ENCODE results near the gene SBF1. TPM values are rescaled to one million over a fixed set of nuclear protein-coding genes. Genes with fewer than 3 reads are reported as not detected.

Gene SBF1
- total RNA-seq, 3 donors from 2014 or later, result 76.1 to 91.9 (median 84.3) TPM

DNA sequence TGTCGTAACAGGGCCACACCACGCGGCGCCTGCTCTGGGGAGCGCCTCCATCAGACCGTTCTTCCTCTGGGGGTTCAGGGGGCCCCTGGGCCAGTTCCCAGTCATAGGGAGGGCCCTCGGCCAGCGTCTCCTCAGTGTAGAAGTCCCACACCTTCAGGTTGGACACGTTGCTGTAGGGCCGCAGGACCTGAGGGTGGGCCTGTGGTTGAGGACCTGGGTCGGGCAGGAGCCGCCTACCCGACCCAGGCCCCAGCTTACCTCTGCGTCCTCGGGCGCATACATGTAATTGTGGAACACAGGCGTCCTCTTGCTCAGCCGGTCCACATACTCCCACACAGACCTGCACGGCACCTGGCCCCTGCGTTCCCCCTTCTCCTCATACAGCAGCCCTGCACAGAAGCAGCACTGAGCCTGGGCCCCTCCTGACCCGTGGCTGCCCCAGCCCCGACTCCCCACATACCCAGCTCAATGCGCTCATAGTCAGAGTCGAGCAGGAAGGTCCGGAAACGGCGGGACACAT lies 20.2 kb downstream of the SBF1 start:
- no peak for DNase-seq
- ATAC-seq, result no peak
- Histone ChIP-seq H3K4me3 (no peak overlapping the region), H3K4me1 (ENCODE audit: low read depth) (no peaks in the 10 kb centered on the region), H3K36me3 (ENCODE audit: low read depth) (peaks cover 6% of the 10 kb centered on the region), H3K9me3 (no peaks in the 10 kb centered on the region)
- TF ChIP-seq, protein P1, sequence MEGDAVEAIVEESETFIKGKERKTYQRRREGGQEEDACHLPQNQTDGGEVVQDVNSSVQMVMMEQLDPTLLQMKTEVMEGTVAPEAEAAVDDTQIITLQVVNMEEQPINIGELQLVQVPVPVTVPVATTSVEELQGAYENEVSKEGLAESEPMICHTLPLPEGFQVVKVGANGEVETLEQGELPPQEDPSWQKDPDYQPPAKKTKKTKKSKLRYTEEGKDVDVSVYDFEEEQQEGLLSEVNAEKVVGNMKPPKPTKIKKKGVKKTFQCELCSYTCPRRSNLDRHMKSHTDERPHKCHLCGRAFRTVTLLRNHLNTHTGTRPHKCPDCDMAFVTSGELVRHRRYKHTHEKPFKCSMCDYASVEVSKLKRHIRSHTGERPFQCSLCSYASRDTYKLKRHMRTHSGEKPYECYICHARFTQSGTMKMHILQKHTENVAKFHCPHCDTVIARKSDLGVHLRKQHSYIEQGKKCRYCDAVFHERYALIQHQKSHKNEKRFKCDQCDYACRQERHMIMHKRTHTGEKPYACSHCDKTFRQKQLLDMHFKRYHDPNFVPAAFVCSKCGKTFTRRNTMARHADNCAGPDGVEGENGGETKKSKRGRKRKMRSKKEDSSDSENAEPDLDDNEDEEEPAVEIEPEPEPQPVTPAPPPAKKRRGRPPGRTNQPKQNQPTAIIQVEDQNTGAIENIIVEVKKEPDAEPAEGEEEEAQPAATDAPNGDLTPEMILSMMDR (IDR thresholded peaks at IDR 0.05), result no peak
- intact Hi-C loops (cut with DNase I, micrococcal nuclease), result no loop called here

DNA sequence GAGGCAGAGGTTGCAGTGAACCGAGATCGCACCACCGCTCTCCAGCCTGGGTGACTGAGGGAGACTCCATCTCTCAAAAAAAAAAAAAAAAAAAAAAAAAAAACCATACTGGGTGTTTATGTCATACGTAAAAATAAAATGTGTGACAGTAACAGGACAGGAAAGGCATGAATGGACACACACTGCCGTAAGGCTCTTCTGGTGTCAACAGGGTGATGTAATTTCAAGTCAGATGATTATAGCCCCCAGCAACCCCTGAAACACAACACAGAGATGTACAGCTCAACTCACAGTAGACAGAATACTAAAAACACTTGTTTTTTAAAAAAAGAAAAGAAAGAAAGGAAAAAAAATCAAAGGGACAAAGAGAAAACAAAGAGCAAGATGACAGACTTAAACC lies 22.2 kb downstream of the SBF1 start:
- no peak overlapping the region for H3K4me3 ChIP-seq
- DNase-seq (no peak), ATAC-seq (no peak)
- TF ChIP-seq, protein P1 (IDR thresholded peaks at IDR 0.05), result no peak
- peaks cover 11% of the 10 kb centered on the region for H3K36me3 ChIP-seq (ENCODE audit: low read depth)
- no peaks in the 10 kb centered on the region for H3K9me3 ChIP-seq
- H3K4me1 ChIP-seq (ENCODE audit: low read depth), result no peaks in the 10 kb centered on the region
- intact Hi-C loops (cut with DNase I, micrococcal nuclease), result no loop called here

DNA sequence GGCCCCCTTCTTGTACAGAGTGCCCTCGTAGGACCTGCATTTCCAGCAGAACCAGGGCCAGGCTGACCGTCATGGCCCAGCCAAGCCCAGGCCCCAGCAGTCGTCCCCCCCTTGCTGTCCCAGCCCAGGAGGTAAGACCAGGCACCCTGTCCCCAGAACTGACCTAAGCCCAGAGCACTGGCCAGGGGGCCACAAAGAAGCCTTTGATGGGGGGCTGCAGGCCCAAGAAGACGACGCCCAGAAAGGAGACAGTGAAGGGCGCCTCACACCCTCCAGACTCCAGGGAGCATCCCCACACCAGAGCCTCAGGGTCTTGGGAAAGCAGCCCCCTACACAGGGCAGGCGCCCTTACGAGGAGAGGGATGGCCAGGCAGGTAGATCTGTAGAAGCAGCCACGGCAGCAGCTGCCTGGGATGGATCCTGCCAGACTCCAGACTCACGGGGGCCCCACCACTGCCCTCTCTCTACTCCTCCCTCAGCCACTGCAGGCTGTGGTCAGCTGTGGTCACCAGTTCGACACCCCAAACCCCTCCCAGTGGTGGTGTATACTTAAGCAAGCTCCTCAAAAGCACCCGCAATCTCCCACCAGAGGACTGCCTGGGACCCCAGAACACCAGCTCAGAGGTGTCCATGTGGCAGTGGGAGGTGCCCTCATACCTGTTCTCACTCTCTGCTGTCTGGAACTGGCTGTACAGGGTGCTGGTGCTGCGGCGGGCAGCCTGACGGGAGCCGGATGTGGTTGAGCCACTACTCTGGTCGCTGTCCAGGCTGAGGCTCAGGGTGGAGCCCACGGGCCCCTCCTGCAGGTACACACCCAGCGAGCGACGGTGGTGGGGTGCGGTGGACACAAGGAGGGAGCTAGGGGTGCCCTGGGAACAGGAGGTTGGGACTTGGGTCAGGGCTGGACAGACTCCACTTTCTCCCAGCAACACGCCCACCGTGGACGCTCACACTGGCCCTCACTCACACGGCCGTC lies 27.0 kb downstream of the SBF1 start:
- intact Hi-C loops (cut with DNase I, micrococcal nuclease), result no loop called here
- Histone ChIP-seq H3K9me3 (no peaks in the 10 kb centered on the region), H3K4me3 (no peak overlapping the region), H3K36me3 (ENCODE audit: low read depth) (peaks cover 11% of the 10 kb centered on the region), H3K4me1 (ENCODE audit: low read depth) (peaks cover 9% of the 10 kb centered on the region)
- DNase-seq (peak in 1 of 3 donors; percentile 49), ATAC-seq (no peak)
- TF ChIP-seq, protein P1 (IDR thresholded peaks at IDR 0.05), result no peak

DNA sequence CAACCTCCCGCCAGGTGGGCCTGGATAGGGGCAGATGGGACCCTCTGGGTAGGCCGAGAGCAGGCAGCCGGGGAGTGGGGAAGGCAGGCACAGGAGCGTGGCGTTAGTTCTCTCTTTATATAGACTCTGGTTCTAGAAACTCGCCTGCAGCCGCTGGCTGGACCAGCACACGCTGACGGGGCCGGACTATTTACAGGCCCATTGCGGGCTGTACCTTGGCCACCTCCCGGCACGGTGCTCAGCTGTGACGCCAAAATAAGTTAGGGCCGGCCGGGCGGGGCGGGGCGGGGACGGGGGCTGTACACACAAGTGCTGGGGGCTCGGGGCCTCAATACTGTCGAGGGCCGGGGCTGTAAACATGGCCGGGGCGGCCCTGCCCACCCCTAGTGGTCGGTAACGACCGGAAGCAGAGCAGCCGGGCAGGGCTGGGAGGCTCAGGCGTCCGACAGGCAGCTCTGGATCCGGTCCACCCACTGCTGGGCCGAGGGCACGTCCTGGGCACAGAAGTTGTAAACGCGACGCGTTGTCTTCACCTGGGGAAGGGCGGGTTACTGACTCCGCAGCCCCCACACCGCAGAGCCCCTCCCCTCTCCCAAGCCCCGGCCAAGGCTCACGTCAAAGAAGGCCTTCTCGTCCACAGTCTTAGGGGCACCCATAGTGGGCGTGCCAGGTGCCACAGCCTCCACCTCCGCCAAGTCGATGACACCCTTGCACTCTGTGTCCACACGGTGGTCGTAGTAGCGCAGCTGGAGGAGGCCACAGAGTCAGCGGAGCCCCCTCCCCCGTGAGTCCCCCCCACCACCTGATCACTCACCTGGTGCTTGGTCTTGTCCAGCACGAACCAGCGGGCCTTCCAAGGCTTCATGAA lies 27.9 kb downstream of the SBF1 start:
- Histone ChIP-seq H3K4me3 (no peak overlapping the region), H3K9me3 (no peaks in the 10 kb centered on the region), H3K4me1 (ENCODE audit: low read depth) (peaks cover 9% of the 10 kb centered on the region), H3K36me3 (ENCODE audit: low read depth) (peaks cover 11% of the 10 kb centered on the region)
- TF ChIP-seq, protein P1 (IDR thresholded peaks at IDR 0.05), result no peak
- peak; percentile 6 for ATAC-seq
- intact Hi-C loops (cut with DNase I, micrococcal nuclease), result no loop called here
- no peak for DNase-seq

DNA sequence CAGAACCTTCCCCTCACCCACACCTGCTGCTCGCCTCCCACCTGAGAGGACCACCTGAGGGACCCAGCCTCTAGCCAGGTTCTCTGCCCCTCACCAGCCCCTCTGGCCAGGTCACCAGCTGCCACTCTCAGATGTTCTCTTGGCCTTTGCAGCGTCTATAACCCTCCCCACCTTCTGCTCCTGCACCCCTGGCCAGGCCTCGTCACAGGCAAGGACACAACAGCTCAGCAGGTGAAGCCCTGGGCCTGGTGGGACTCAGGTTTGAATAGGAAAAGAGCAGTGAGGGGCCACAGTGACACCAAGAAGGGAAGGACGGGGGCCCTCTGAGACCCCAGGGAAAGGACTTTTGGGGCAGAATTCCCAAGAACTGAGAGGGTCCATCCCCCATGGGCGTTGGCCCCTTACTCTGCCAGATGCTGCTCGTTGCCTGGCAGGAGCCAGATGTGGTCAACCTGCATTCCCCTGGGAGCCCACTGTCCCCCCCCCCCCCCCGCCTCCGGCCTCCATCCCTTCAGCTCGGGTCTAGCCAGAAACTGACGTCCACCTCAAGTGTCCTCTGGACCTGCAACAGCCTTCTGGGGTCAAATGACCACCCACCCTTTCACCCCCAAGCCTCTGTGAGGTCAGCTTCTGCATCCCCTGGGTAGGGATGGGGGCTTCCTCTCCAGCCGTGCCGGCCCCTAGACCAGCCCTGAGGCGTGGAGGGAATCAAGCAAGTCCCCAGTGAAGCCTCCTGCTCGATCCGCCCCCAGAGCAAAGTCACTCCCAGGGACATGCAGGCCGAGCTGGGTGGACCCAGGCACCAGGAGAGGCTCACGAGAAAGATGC lies 28.7 kb downstream of the SBF1 start:
- H3K9me3 ChIP-seq, result no peaks in the 10 kb centered on the region
- DNase-seq (no peak), ATAC-seq (no peak)
- H3K4me3 ChIP-seq, result no peak overlapping the region
- intact Hi-C loops (cut with DNase I, micrococcal nuclease), result no loop called here
- H3K36me3 ChIP-seq (ENCODE audit: low read depth), result peaks cover 11% of the 10 kb centered on the region
- peaks cover 9% of the 10 kb centered on the region for H3K4me1 ChIP-seq (ENCODE audit: low read depth)
- TF ChIP-seq, protein P1 (IDR thresholded peaks at IDR 0.05), result no peak
